Inferior parietal cortex (tissue), 1 donor: Measurements from ENCODE around the gene RTN4RL1.

Experiments used
- DNase-seq: peaks from one replicate; pipeline ENCODE4 v3.0.0-alpha.2; 2016; ENCODE audit errors: extremely low spot score

The RTN4RL1 gene

GRCh38 chr17:2025220-2025621, at the start of gene RTN4RL1:
TSS of gene RTN4RL1 (minus strand) at chr17:2025334. CDS start at chr17:2024865, 469 bp downstream.
- no peak for DNase-seq

GRCh38 chr17:2074919-2075318, 49.8 kb upstream of the RTN4RL1 start:
- no peak for DNase-seq

GRCh38 chr17:2071455-2072281, 46.5 kb upstream of the RTN4RL1 start:
- DNase-seq, result no peak

- DNase-seq, result no peak
Measured at GRCh38 chr17:2071024-2071385, 45.9 kb upstream of the RTN4RL1 start.

GRCh38 chr17:2070241-2071023, 45.3 kb upstream of the RTN4RL1 start:
- DNase-seq, result no peak

- DNase-seq, result no peak
Measured at GRCh38 chr17:2068519-2069051, 43.5 kb upstream of the RTN4RL1 start.

- no peak for DNase-seq
Measured at GRCh38 chr17:2068031-2068518, 42.9 kb upstream of the RTN4RL1 start.

- no peak for DNase-seq
Measured at GRCh38 chr17:2067608-2068024, 42.5 kb upstream of the RTN4RL1 start.

GRCh38 chr17:2067048-2067561, 42.0 kb upstream of the RTN4RL1 start:
- no peak for DNase-seq

- no peak for DNase-seq
Measured at GRCh38 chr17:2065949-2066400, 40.8 kb upstream of the RTN4RL1 start.

GRCh38 chr17:2064980-2065785, 40.0 kb upstream of the RTN4RL1 start:
- no peak for DNase-seq

GRCh38 chr17:2064520-2064971, 39.4 kb upstream of the RTN4RL1 start:
- DNase-seq, result no peak

GRCh38 chr17:2064147-2064489, 39.0 kb upstream of the RTN4RL1 start:
- DNase-seq, result no peak

GRCh38 chr17:2063261-2064146, 38.4 kb upstream of the RTN4RL1 start:
- no peak for DNase-seq

- no peak for DNase-seq
Measured at GRCh38 chr17:2062571-2063183, 37.5 kb upstream of the RTN4RL1 start.

- no peak for DNase-seq
Measured at GRCh38 chr17:2061441-2061958, 36.4 kb upstream of the RTN4RL1 start.

GRCh38 chr17:2060681-2061440, 35.7 kb upstream of the RTN4RL1 start:
- DNase-seq, result no peak

- DNase-seq, result no peak
Measured at GRCh38 chr17:2060385-2060658, 35.2 kb upstream of the RTN4RL1 start.
